Activated CD4-positive, alpha-beta T cell treated with anti-CD3 and anti-CD28 coated beads, Interleukin-2, Interleukin-6, amounts not matched to agents 100 ng/mL and 50 ng/mL, durations not matched to agents 16 hours and 8 hours (primary cell): ENCODE data around the gene CSF1.
"Not testable (repeated sequence)": the region's sequence is repeated elsewhere in the genome, so short reads cannot be mapped to it uniquely, and the experiment has no call there.

Source experiments
- DNase-seq: peaks from one replicate; pipeline ENCODE4 v3.0.0-alpha.2; 2020

Gene CSF1

DNA sequence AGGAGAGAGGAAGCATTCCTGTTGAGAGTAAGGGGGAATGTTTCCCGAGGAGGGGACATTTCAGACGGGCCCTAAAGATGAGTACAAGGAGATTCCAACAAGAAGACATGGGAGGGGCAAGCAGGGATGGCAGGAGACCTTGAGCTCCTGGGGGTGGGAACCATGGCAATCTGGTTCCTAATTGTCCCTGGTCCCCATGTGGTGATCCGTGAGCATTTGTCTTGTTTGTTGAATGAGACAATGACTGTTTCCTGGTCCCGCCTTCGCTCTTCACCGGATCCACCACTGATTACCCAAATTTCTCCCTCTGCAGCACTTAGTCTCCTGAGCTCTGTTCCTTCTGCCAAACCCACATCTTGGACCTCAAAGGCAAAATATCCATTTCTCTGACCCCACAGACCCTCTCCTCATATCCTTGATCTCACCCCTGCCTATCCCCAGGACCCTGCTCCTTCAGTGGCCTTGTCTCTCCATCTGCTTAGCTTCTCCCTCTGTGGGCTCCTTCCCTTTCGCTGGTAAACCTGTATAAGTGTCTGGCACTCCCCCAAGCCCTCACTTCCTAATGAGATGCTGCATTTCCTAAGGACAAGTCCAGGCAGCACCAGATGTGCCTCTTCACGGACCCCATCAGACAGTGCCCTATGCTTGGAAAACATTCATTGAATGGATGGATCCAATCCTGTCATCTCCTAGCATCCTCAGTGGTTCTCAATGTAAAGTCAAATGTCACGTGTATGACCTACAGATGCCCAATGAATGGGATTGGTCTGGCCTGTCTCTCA is 8.3 kb upstream of the CSF1 start:
- DNase-seq: no peak

- no peak for DNase-seq
Measured at GRCh38 chr1:109903376-109903930, 7.2 kb upstream of the CSF1 start.

DNA sequence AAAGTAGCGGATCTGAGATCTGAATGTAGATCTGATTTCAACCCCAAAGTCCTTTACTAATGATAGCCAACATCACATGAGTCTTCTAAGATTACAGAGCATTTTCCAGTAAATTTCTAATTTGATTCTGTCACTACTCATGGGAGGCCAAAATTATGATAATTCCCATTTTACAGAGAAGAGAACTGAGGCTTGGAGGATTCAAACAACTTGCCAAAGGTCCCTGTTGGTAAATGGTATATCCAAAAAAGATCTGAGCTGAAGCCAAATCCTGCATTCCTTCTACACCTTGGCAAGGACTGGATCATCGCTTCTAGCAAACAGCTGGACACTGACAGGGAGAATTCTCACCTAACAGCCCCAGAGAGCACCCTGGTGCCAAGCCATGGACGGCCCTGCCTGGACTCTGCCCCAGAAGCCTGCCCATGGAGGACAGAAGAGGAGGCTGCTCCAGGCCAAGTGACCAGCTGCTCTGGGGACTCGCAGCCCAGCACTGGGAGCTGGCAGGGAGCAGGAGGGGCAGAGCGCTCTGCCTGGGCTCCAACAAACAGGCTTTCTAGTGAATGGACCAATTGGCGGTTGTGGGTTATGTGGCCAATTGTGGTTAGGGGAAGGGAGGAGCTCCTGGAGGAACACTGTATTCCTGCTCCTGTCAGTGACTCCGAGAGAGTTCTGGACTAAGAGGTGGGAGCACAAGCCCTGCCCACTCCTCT is 6.4 kb upstream of the CSF1 start:
- no peak for DNase-seq

GRCh38 chr1:109905491-109905890 is 5.2 kb upstream of the CSF1 start:
- DNase-seq: no peak

GRCh38 chr1:109906160-109906838 is 4.3 kb upstream of the CSF1 start:
- peak; percentile 81 for DNase-seq

GRCh38 chr1:109906839-109907180 is 3.8 kb upstream of the CSF1 start:
- no peak for DNase-seq

- DNase-seq: no peak
Measured at GRCh38 chr1:109907190-109907774, 3.4 kb upstream of the CSF1 start.

DNA sequence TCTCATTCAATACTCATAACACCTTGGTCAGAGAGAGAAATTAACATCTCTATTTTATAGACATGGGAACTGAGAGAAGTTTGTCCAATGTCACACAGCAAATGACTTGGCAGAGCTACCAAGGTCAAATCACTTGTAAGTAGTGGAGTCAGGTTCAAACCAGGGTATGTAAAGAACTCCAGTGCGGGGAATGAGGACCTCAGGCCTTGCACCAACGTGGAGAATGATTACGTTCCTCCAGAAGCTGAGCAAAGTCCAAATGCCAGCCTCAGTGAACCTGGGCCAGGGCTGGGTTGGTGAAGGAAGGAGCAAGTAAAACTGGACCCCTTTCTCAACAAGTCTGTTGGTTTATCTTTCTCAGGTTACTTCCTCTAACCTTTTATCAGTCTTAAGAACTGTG is 1.8 kb upstream of the CSF1 start:
- no peak for DNase-seq

GRCh38 chr1:109909561-109909960 is 1.1 kb upstream of the CSF1 start:
- DNase-seq: no peak

- DNase-seq: peak; percentile 35
Measured at GRCh38 chr1:109910963-109911798, 532 bp downstream of the CSF1 start.

- DNase-seq: no peak
Measured at GRCh38 chr1:109912214-109912861, 1.7 kb downstream of the CSF1 start.

GRCh38 chr1:109912873-109913272 is 2.2 kb downstream of the CSF1 start:
- DNase-seq: no peak

DNA sequence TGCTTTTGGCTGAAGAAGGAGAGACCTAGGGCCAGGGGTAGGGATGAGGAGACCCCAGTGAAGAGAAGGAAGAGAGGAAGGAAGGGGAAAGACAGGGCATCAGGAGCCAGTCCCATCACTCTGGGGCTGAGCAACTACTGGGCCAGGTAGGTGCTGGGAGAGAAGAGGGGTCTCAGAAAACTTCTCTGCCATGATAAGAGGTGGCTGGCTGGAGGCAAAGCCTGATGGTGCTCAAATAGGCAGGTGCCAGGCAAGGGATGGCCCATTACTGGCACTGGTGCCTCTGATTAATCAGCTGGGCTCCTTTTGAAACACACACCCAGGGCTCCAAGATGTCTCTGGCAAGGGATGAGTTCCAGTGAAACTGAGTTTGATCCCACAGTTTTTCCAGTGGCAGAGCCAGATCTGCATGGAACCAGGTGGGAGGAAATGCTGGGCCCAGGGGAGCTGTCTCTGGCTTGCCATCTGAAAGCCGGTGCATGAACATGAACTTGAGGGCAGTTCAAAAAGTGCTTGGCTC is 2.8 kb downstream of the CSF1 start:
- DNase-seq: no peak

DNA sequence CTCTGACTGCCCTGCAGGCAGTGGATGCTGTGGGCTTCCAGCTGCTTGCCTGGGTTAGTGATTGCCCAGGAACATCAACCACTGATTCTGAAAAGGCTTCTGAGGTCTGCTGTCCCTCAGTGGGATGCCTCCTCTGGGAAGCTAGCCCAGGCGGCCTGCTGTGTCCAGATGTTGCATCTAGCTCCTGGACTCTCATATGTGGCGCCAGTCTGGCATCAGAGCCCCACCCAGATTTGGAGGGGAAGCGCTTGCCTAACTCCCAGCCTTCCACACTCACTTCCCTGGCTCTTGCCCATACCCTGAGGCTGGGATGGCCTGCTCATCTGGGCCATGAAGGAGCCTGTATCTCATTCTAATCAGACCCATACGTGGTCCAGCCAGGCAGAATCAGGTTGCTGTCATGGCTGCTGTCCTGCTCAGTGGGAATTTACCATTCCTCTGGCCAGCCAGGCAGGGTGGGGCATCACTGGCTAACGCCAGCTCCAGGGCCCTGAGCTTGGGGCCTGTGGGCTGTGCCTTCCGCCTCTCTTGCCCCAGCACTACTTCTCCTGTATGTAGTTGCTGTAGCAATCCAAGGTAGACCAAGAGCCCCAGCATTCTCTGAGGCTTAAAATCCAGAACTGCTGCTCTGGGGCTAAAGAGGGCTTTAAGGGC is 4.1 kb downstream of the CSF1 start:
- DNase-seq: no peak

DNA sequence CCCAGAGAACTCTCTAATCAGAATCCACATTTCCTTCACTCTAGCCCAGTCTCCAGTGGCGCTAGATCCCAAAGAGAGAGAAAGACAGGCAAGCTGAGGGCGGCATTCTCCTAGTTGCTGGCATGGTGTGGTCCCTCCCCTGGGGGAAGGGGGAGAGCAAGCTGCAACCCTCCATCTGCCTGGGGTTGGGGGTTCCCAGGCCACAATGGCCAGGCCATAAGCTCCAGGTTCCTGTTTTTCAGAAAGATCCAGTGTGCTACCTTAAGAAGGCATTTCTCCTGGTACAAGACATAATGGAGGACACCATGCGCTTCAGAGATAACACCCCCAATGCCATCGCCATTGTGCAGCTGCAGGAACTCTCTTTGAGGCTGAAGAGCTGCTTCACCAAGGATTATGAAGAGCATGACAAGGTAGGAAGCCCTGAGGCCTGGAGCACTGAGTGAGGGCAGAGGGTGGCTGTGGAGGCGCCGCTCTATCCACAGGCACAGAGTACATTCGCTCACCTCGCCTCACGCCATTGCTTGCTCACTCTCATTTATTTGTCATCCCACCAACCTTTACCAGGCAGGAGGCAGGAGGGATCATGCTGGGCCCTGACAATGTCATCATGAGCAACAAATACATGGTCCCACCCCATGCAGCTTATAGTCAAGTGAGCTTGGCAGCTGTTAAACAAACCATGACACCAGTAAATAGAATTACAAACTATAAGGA is 6.6 kb downstream of the CSF1 start:
- no peak for DNase-seq

DNA sequence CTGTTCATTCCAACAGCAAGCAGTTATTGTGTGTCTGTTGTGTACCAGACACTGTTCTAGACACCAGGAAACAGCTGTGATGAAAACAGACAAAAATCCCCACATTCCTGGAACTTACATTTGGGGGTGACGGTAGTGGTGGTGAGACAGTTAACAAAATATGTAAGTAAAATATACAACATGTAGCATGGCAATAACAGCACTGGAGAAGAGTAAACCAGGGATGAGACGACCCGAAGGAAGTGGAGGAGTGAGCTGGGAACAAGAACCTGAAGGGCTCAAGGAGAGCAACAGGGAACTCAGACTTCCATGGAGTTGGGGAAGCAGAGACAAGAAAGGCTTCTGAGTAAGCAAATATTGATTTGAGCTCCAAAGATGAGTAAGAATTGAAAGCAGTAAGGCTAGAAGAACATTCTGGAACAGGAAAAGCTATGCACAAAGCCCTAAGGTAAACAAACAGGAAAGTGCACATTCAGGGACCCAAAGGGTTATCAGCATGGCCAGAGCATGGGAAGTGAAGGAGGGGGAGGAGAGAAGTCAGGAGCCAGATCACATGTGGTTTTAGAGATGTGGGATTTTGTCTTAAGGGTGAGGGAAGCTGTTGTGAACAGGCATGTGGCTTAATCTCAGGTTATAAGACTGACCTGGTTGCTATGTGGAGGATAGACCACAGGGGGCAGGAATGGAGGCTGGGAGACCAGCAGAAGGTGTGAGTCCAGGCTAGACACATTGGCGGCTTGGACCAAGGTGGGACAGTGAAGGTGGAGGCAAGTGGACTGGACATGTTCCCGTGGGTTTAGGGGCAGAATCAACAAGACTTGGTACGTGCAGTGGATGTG is 7.3 kb downstream of the CSF1 start:
- DNase-seq: no peak

DNA sequence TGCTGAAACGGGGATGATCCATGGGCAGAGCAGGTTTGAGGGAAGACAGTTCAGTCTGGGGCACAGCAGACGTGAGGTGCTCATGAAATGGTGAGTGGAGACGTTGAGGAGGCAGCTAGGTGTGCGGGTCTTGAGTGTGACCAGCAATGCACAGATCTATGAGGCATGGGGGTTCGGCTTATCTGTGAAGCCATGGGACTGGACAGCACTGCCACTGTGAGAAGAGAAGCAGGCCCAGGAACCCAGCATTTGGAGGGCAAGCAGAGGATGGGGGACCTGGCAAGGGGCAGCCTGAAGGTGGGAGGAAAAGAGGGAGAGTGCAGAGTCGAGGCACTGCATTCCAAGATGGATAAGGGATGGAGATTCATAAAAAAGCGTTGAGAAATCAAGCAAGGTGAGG is 8.0 kb downstream of the CSF1 start:
- DNase-seq: no peak

DNA sequence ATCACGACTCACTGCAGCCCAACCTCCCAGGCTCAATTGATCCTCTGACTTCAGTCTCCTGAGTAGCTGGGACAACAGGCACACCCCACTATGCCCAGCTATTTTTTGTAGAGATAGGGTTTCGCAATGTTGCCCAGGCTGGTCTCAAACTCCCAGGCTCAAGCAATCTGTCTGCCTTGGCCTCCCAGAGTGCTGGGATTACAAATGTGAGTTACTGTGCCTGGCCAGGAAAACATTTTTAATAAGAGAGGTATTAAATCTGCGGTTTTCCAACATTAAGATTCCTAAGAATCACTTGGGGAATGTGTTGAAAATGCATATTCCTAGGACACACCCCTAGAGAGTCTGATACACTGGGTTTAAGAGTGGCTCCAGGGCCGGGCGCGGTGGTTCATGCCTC is 8.7 kb downstream of the CSF1 start:
- no peak for DNase-seq

- not testable (repeated sequence) for DNase-seq
Measured at GRCh38 chr1:109920391-109920790, 9.7 kb downstream of the CSF1 start.
